ENCODE data around the gene KCNH6. TPM values are rescaled to one million over a fixed set of nuclear protein-coding genes. Genes with fewer than 3 reads are reported as not detected.

KCNH6 gene
- total RNA-seq, 2 experiments from 2014 or later: not detected

- CTCF ChIA-PET: interaction anchor here (1.5 kb wide), 1 partner anchor 21 kb away, joined by 3 read pairs; the partner anchor contains the start of gene DCAF7
Measured at GRCh38 chr17:63571632-63572310, 48.6 kb downstream of the KCNH6 start.

GRCh38 chr17:63573634-63574033 is 50.5 kb downstream of the KCNH6 start:
- POLR2A ChIA-PET: no interaction called here
- CTCF ChIA-PET: interaction anchor here (0.6 kb wide), 1 partner anchor 33 kb away, joined by 4 read pairs; no protein-coding TSS in a partner anchor

More at GRCh38 chr17:63571632-63572310, 48.6 kb downstream of the KCNH6 start:
- POLR2A ChIA-PET: no interaction called here

- CTCF ChIA-PET: interaction anchor here (0.6 kb wide), 2 partner anchors 30 to 1507 kb away, joined by 3 to 4 read pairs; no protein-coding TSS in a partner anchor
- POLR2A ChIA-PET: no interaction called here
Measured at GRCh38 chr17:63578027-63578768, 55.0 kb downstream of the KCNH6 start.

GRCh38 chr17:63578769-63579111 is 55.6 kb downstream of the KCNH6 start:
- ChIA-PET CTCF (interaction anchor here (0.6 kb wide), 2 partner anchors 30 to 1507 kb away, joined by 3 to 4 read pairs; no protein-coding TSS in a partner anchor), POLR2A (no interaction called here)

- ChIA-PET CTCF (interaction anchor here (0.6 kb wide), 1 partner anchor 1106 kb away, joined by 4 read pairs; no protein-coding TSS in a partner anchor), POLR2A (no interaction called here)
Measured at GRCh38 chr17:63579633-63580032, 56.5 kb downstream of the KCNH6 start.

- CTCF ChIA-PET: interaction anchor here (0.7 kb wide), 1 partner anchor 109 kb away, joined by 4 read pairs; no protein-coding TSS in a partner anchor
Measured at GRCh38 chr17:63587770-63588169, 64.6 kb downstream of the KCNH6 start.

GRCh38 chr17:63588797-63589196 is 65.6 kb downstream of the KCNH6 start:
- ChIA-PET CTCF (no interaction called here), POLR2A (no interaction called here)

More at GRCh38 chr17:63587770-63588169, 64.6 kb downstream of the KCNH6 start:
- POLR2A ChIA-PET: no interaction called here

- ChIA-PET CTCF (no interaction called here), POLR2A (no interaction called here)
Measured at GRCh38 chr17:63589646-63590045, 66.5 kb downstream of the KCNH6 start.

GRCh38 chr17:63592797-63593196 is 69.6 kb downstream of the KCNH6 start:
- CTCF ChIA-PET: interaction anchor here (1.0 kb wide), 1 partner anchor 167 kb away, joined by 3 read pairs; no protein-coding TSS in a partner anchor
- POLR2A ChIA-PET: no interaction called here

GRCh38 chr17:63595132-63595531 is 72.0 kb downstream of the KCNH6 start:
- ChIA-PET POLR2A (no interaction called here), CTCF (no interaction called here)

Other genes starting within 250 kb of the KCNH6 start
- gene CYB561, start 77.1 kb upstream of the KCNH6 start, total RNA-seq: 1 to 10 TPM; 8.6 to 9.9 TPM
- gene ACE, start 46.3 kb upstream of the KCNH6 start, total RNA-seq: under 1 TPM; 0.51 to 0.80 TPM
- 100 to 1,000 TPM; 100 to 103 TPM for gene DCAF7, start 27.1 kb downstream of the KCNH6 start, total RNA-seq
- gene TACO1, start 77.5 kb downstream of the KCNH6 start, total RNA-seq: 10 to 100 TPM; 35.5 to 37.4 TPM
- 10 to 100 TPM; 28.9 to 29.8 TPM for gene MAP3K3, start 99.1 kb downstream of the KCNH6 start, total RNA-seq
- gene LIMD2, start 176.8 kb downstream of the KCNH6 start, total RNA-seq: 100 to 1,000 TPM; 180 to 188 TPM
- gene STRADA, start 218.4 kb downstream of the KCNH6 start, total RNA-seq: 10 to 100 TPM; 47.5 to 48.2 TPM